ENCODE data around the gene SPAG16. TPM values are rescaled to one million over a fixed set of nuclear protein-coding genes. Genes with fewer than 3 reads are reported as not detected.
"Not testable (repeated sequence)": the region's sequence is repeated elsewhere in the genome, so short reads cannot be mapped to it uniquely, and the experiment has no call there.

The SPAG16 gene
- total RNA-seq, 4 donors from 2014 or later = 14.1 to 43.1 (median 30.2) TPM

DNA sequence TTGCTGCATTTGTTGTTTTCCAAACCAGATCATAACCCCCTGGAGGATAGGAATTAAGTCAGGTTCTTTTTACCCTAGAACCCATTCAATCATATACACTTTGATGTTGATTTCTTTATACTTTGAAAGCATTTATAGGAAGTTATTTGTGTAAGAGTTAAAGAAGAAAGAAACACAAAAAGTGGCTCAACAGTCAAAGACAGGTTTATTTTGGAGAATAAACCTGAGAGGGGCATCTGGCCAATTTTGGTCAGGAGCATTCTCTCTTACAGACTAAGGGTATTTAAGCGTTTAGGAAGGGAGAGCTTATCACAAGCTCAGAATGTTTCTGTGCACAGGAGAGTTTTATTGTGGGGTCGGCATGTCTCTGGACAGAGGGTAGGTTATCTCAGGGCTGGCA lies 398.0 kb downstream of the SPAG16 start:
- Histone ChIP-seq H3K9me3 (no peaks in the 10 kb centered on the region), H3K27me3 (no peaks in the 10 kb centered on the region), H3K36me3 (no peaks in the 10 kb centered on the region), H3K4me3 (no peak overlapping the region), H3K4me1 (no peaks in the 10 kb centered on the region), H3K27ac (no peak overlapping the region)
- DNase-seq = no peak
- TF ChIP-seq CTCF (IDR thresholded peaks at IDR 0.05) (no peak), POLR2A (IDR thresholded peaks at IDR 0.05) (no peak)
- intact Hi-C loops (cut with DNase I) = no loop called here
- WGBS, 2 donors = 86 to 87% methylated on average over 2 of the region's 2 CpGs

DNA sequence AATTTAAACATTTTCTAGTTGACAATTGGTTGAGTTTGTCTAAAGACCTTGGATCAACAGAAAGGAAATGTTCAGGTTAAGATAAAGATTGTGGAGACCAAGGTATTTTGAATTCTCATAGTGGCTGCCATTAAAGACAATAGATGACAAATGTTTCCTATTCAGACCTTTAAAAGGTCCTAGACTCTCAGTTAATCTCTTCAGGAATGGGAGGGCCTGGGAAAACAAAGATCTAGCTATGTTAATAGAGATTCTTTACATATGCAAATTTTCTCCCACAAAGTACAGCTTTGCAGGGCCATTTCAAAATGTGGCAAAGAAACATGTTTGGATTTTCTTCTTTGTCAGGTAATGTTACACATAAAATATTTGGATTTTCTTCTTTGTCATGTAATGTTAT lies 403.9 kb downstream of the SPAG16 start:
- no peaks in the 10 kb centered on the region for H3K36me3 ChIP-seq
- TF ChIP-seq CTCF (IDR thresholded peaks at IDR 0.05) (no peak), POLR2A (IDR thresholded peaks at IDR 0.05) (no peak)

DNA sequence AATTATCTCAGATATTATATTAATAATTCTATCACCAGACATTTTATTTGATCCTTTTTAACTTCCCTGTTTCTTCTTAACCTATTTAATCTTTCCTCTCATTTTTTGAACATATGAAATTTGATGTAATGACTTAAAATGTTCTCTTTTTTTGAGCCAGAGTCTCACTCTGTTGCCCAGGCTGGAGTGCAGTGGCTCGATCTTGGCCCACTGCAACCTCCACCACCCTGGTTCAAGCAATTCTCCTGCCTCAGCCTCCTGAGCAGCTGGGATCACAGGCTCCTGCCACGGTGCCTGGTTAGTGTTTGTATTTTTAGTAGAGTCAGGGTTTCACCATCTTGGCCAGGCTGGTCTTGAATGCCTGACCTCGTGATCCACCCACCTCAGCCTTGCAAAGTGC lies 404.6 kb downstream of the SPAG16 start:
- H3K36me3 ChIP-seq; intact Hi-C loops (cut with DNase I); H3K4me3 ChIP-seq; H3K4me1 ChIP-seq; H3K27me3 ChIP-seq; H3K9me3 ChIP-seq; H3K27ac ChIP-seq; DNase-seq: not testable (repeated sequence)
- 68% methylated on average over 3 of the region's 3 CpGs for WGBS, 2 donors

More for the DNA sequence above, 403.9 kb downstream of the SPAG16 start:
- no peaks in the 10 kb centered on the region for H3K9me3 ChIP-seq
- H3K4me3 ChIP-seq = no peak overlapping the region
- no peaks in the 10 kb centered on the region for H3K27me3 ChIP-seq
- DNase-seq = no peak
- H3K27ac ChIP-seq = no peak overlapping the region
- intact Hi-C loops (cut with DNase I) = no loop called here
- H3K4me1 ChIP-seq = no peaks in the 10 kb centered on the region

- intact Hi-C loops (cut with DNase I) = no loop called here
- Histone ChIP-seq H3K4me1 (no peaks in the 10 kb centered on the region), H3K36me3 (no peaks in the 10 kb centered on the region), H3K4me3 (no peak overlapping the region), H3K9me3 (no peaks in the 10 kb centered on the region), H3K27ac (no peak overlapping the region), H3K27me3 (no peaks in the 10 kb centered on the region)
- 60% methylated on average over 1 of the region's 1 CpG for WGBS, 2 donors
- TF ChIP-seq CTCF (IDR thresholded peaks at IDR 0.05) = no peak
- no peak for TF ChIP-seq POLR2A (IDR thresholded peaks at IDR 0.05)
- DNase-seq = no peak
These were observed 405.3 kb downstream of the SPAG16 start for GRCh38 chr2:213689585-213689984.

DNA sequence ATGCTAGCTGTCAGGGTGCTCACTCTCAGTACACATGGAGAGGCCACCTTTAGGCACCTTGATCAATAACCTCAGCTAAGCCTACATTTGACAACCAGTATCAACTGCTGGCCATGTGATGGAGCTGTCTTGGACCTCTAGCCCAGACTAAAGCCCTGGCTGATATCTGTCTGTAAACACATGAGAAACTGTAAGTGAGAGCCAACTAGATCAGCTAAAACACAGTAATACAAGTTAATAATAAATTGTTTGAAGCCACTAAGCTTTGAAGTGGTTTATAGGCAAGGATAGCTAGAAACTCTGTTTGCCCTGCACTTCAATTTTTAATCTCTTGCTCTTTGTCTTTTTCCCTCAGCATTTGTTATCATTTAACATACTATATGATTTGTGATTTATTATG lies 407.1 kb downstream of the SPAG16 start:
- no peak for DNase-seq
- H3K27me3 ChIP-seq = no peaks in the 10 kb centered on the region
- H3K36me3 ChIP-seq = no peaks in the 10 kb centered on the region
- H3K4me3 ChIP-seq = no peak overlapping the region
- no peak overlapping the region for H3K27ac ChIP-seq
- no peaks in the 10 kb centered on the region for H3K4me1 ChIP-seq
- H3K9me3 ChIP-seq = no peaks in the 10 kb centered on the region
- TF ChIP-seq POLR2A (IDR thresholded peaks at IDR 0.05) (no peak), CTCF (IDR thresholded peaks at IDR 0.05) (no peak)
- intact Hi-C loops (cut with DNase I) = no loop called here

- H3K9me3 ChIP-seq = peaks cover 0 to 5% (median 4%) of the 10 kb centered on the region in 3 donors
- no peak overlapping the region for H3K4me3 ChIP-seq
- DNase-seq = no peak
- no peaks in the 10 kb centered on the region for H3K36me3 ChIP-seq
- intact Hi-C loops (cut with DNase I) = no loop called here
- H3K4me1 ChIP-seq = no peaks in the 10 kb centered on the region
- no peaks in the 10 kb centered on the region for H3K27me3 ChIP-seq
- H3K27ac ChIP-seq = no peak overlapping the region
- TF ChIP-seq CTCF (IDR thresholded peaks at IDR 0.05) (no peak), POLR2A (IDR thresholded peaks at IDR 0.05) (no peak)
These were observed 412.2 kb downstream of the SPAG16 start for GRCh38 chr2:213696442-213696841.

DNA sequence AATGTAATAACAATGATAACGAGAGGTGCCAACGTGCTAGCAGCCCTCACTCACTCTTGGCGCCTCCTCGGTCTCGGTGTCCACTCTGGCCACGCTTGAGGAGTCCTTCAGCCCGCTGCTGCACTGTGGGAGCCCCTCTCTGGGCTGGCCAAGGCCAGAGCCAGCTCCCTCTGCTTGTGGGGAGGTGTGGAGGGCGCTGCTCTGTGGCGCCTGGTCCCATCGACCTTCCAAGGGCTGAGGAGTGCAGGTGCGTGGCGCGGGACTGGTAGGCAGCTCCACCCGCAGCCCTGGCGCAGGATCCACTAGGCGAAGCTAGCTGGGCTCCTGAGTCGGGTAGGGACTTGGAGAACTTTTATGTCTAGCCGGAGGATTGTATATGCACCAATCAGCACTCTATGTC lies 417.1 kb downstream of the SPAG16 start:
- DNase-seq; intact Hi-C loops (cut with DNase I); H3K4me1 ChIP-seq; H3K27ac ChIP-seq; H3K36me3 ChIP-seq; H3K27me3 ChIP-seq; H3K4me3 ChIP-seq: not testable (repeated sequence)
- peaks cover 0 to 14% (median 5%) of the 10 kb centered on the region in 3 donors for H3K9me3 ChIP-seq
- WGBS, 2 donors = 85% methylated on average over 7 to 17 of the region's 18 CpGs
